SK-N-SH (cell line): ENCODE results near the gene KBTBD3. TPM values are rescaled to one million over a fixed set of nuclear protein-coding genes. Genes with fewer than 3 reads are reported as not detected.

ENCODE experiments used
- CTCF ChIA-PET: fragments of 300-600, 350-600 bp; formaldehyde crosslinking; extraction: SDS; loops from one replicate; lab custom pipeline; 2021; lab: Yijun Ruan, JAX
- POLR2A ChIA-PET: fragments of 350-600 bp; sonication (Branson Sonifier 250); formaldehyde crosslinking; extraction: SDS; loops from one replicate; lab custom pipeline; 2020; ENCODE audit warnings: antibody characterized with exemption, inconsistent platforms; lab: Yijun Ruan, JAX
- DNase-seq: peaks from one replicate; pipeline ENCODE4 v3.0.0; 2012
- H2AFZ ChIP-seq: fragments of 200-600 bp; sonication (generic); 2 replicates; pipeline ENCODE4 v1.8.1; 2016; ENCODE audit warnings: antibody characterized with exemption, mild to moderate bottlenecking, low read depth
- H3F3A ChIP-seq: fragments of 200-600 bp; sonication (generic); replicated peaks from 2 replicates; pipeline ENCODE3; 2016; ENCODE audit warnings: antibody characterized with exemption, mild to moderate bottlenecking; ENCODE audit not compliant: insufficient read depth
- H3K27ac ChIP-seq, 2 experiments: fragments of 200-500 bp in 1 of 2; fragments of 200-600 bp in 1 of 2; sonication (Bioruptor generic) in 1 of 2; sonication (generic), shearing (Covaris generic) in 1 of 2; 2 replicates each; pipeline versions ENCODE4 v1.5.1 to v1.6.1; 2014 to 2016; ENCODE audit warnings: low read depth in 2 of 2, inconsistent platforms in 1 of 2, low read length in 1 of 2, mild to moderate bottlenecking in 1 of 2, mixed read lengths in 1 of 2
- H3K27me3 ChIP-seq: fragments of 200-600 bp; sonication (generic), shearing (Covaris generic); 2 replicates; pipeline ENCODE4 v1.6.1; 2016; ENCODE audit warnings: mixed run types; ENCODE audit not compliant: insufficient read depth
- H3K36me3 ChIP-seq, 2 experiments: fragments of 200-500 bp in 1 of 2; fragments of 200-600 bp in 1 of 2; sonication (Bioruptor generic) in 1 of 2; sonication (generic) in 1 of 2; replicated peaks in 1 of 2; 2 replicates each; pipeline versions ENCODE3 to v1.5.1; 2014 to 2016; ENCODE audit warnings: low read length in 1 of 2, mild to moderate bottlenecking in 1 of 2; ENCODE audit not compliant: insufficient read depth in 2 of 2, control insufficient read depth in 1 of 2
- H3K4me1 ChIP-seq, 2 experiments: fragments of 200-500 bp in 1 of 2; fragments of 200-600 bp in 1 of 2; sonication (Bioruptor generic) in 1 of 2; sonication (generic), shearing (Covaris generic) in 1 of 2; 2 replicates each; pipeline versions ENCODE4 v1.5.1 to v1.6.1; 2014 to 2016; ENCODE audit warnings: low read depth in 1 of 2, low read length in 1 of 2, mixed run types in 1 of 2; ENCODE audit not compliant: insufficient read depth in 2 of 2, control insufficient read depth in 1 of 2
- H3K4me2 ChIP-seq: fragments of 200-600 bp; sonication (generic), shearing (Covaris generic); 2 replicates; pipeline ENCODE4 v1.6.1; 2017; ENCODE audit warnings: mixed run types
- H3K4me3 ChIP-seq, 2 experiments: fragments of 200-500 bp in 1 of 2; fragments of 200-600 bp in 1 of 2; sonication (Bioruptor generic) in 1 of 2; sonication (generic), shearing (Covaris generic) in 1 of 2; 2 replicates each; pipeline versions ENCODE4 v1.5.1 to v1.8.1; 2014 to 2016; ENCODE audit warnings: low read depth in 2 of 2, inconsistent platforms in 1 of 2, low read length in 1 of 2, mild to moderate bottlenecking in 1 of 2, mixed read lengths in 1 of 2, moderate library complexity in 1 of 2
- H3K79me2 ChIP-seq: fragments of 200-600 bp; sonication (generic); 2 replicates; pipeline ENCODE4 v1.8.1; 2017; ENCODE audit warnings: mild to moderate bottlenecking; ENCODE audit not compliant: insufficient read depth
- H3K9ac ChIP-seq: fragments of 200-600 bp; sonication (generic); 2 replicates; pipeline ENCODE4 v1.6.1; 2017; ENCODE audit warnings: mixed run types
- H3K9me2 ChIP-seq: fragments of 200-600 bp; sonication (generic); 2 replicates; pipeline ENCODE4 v1.6.1; 2017; ENCODE audit warnings: mixed run types
- H3K9me3 ChIP-seq: fragments of 200-600 bp; sonication (generic); 2 replicates; pipeline ENCODE4 v1.6.1; 2017; ENCODE audit warnings: mixed run types, mild to moderate bottlenecking, moderate library complexity
- H4K20me1 ChIP-seq: fragments of 200-600 bp; sonication (generic); 2 replicates; pipeline ENCODE4 v1.6.1; 2017; ENCODE audit warnings: mild to moderate bottlenecking, mixed run types; ENCODE audit not compliant: insufficient read depth
- CHD2 ChIP-seq: fragments of 150-350 bp; IDR thresholded peaks from 2 replicates; pipeline ENCODE4 v1.6.1; 2018; ENCODE audit warnings: low read length; ENCODE audit not compliant: partially characterized antibody
- EP300 ChIP-seq, 2 experiments: IDR thresholded peaks; 2 replicates each; pipeline versions ENCODE4 v1.4.0 to v1.6.1; 2012; ENCODE audit warnings: borderline replicate concordance in 1 of 2, low read depth in 1 of 2, low read length in 1 of 2
- EZH2phosphoT487 ChIP-seq: fragments of 200-600 bp; sonication (generic); IDR thresholded peaks from 2 replicates; pipeline ENCODE4 v1.6.1; 2017; ENCODE audit warnings: low read depth, mixed run types, mild to moderate bottlenecking, antibody characterized with exemption, moderate library complexity, borderline replicate concordance
- FOSL2 ChIP-seq: IDR thresholded peaks from 2 replicates; pipeline ENCODE4 v1.4.0; 2012; ENCODE audit warnings: low read depth, mild to moderate bottlenecking, moderate library complexity, borderline replicate concordance
- FOXM1 ChIP-seq: IDR thresholded peaks from 2 replicates; pipeline ENCODE4 v1.4.0; 2012; ENCODE audit warnings: low read depth, mild to moderate bottlenecking
- GATA2 ChIP-seq: sonication (generic); formaldehyde crosslinking; IDR thresholded peaks from 2 replicates; pipeline ENCODE4 v1.5.0; 2020; ENCODE audit warnings: mild to moderate bottlenecking, missing genetic modification reagents
- IRF3 ChIP-seq: fragments of 150-350 bp; IDR thresholded peaks from 2 replicates; pipeline ENCODE4 v1.6.1; 2016; ENCODE audit warnings: mild to moderate bottlenecking, low read depth, low read length
- MAX ChIP-seq: IDR thresholded peaks from 2 replicates; pipeline ENCODE4 v1.4.0; 2012; ENCODE audit warnings: low read depth
- MEF2A ChIP-seq: IDR thresholded peaks from 2 replicates; pipeline ENCODE4 v1.4.0; 2012; ENCODE audit warnings: low read depth, borderline replicate concordance
- NRF1 ChIP-seq: IDR thresholded peaks from 2 replicates; pipeline ENCODE4 v1.6.1; 2012; ENCODE audit warnings: low read depth, mild to moderate bottlenecking, low read length
- REST ChIP-seq: IDR thresholded peaks from 2 replicates; pipeline ENCODE4 v1.6.1; 2012; ENCODE audit warnings: mild to moderate bottlenecking, low read depth, low read length, moderate library complexity
- RFX5 ChIP-seq: IDR thresholded peaks from 2 replicates; pipeline ENCODE4 v1.6.1; 2012; ENCODE audit warnings: mild to moderate bottlenecking, improper control_type of control experiment, low read length
- RXRA ChIP-seq: IDR thresholded peaks from 2 replicates; pipeline ENCODE4 v1.4.0; 2012; ENCODE audit warnings: low read depth, mild to moderate bottlenecking, borderline replicate concordance
- TAF1 ChIP-seq: IDR thresholded peaks from 2 replicates; pipeline ENCODE4 v1.6.1; 2012; ENCODE audit warnings: low read depth, mild to moderate bottlenecking, low read length, moderate library complexity, borderline replicate concordance
- TCF12 ChIP-seq: IDR thresholded peaks from 2 replicates; pipeline ENCODE4 v1.4.0; 2012
- USF1 ChIP-seq: IDR thresholded peaks from 2 replicates; pipeline ENCODE4 v1.4.0; 2012; ENCODE audit warnings: low read depth, borderline replicate concordance
- polyA plus RNA-seq, 3 experiments: library from polyadenylated mRNA; depleted of rRNA; stranded (reverse); fragments of >200 nt; gene quantifications; 2 replicates each; pipeline ENCODE4 v1.2.3, GENCODE V29; 2012

The KBTBD3 gene
- polyA plus RNA-seq, 1 of the 3 experiments (the other 2 are of a cell fraction), result 1.9 TPM

GRCh38 chr11:106061954-106062949 is 14.9 kb downstream of the KBTBD3 start (continued):
- no peak for TF ChIP-seq EZH2phosphoT487
- peak; percentile 77; the same call in 1 of the 2 replicates for TF ChIP-seq TCF12
- TF ChIP-seq RFX5, result no peak
- TF ChIP-seq USF1, result no peak
- no peak for TF ChIP-seq REST
- no peak for TF ChIP-seq NRF1
- no peak for TF ChIP-seq TAF1
- TF ChIP-seq, all 33 proteins: peak for 7

- POLR2A ChIA-PET, result no interaction called here
Measured at GRCh38 chr11:106061249-106061784, 15.8 kb downstream of the KBTBD3 start.

More at GRCh38 chr11:106061249-106061784, 15.8 kb downstream of the KBTBD3 start:
- H3K4me1 ChIP-seq, result no peaks in the 10 kb centered on the region; a peak in 1 of 4 replicates
- no peak overlapping the region for H3K9ac ChIP-seq
- H3F3A ChIP-seq, result no peaks in the 10 kb centered on the region
- H3K4me2 ChIP-seq, result no peak overlapping the region
- no peak overlapping the region for H3K27ac ChIP-seq
- H3K4me3 ChIP-seq, result no peak overlapping the region
- CTCF ChIA-PET, result no interaction called here
- TF ChIP-seq MEF2A (no peak), EP300 (IDR thresholded peaks at IDR 0.05; ENCODE audit: borderline replicate concordance in 1 of 2, low read depth in 1 of 2, low read length in 1 of 2) (no peak), TCF12 (no peak), RXRA (no peak), IRF3 (no peak), TAF1 (no peak), USF1 (no peak), FOSL2 (no peak), FOXM1 (no peak), MAX (no peak), GATA2 (no peak), CHD2 (no peak)
- TF ChIP-seq, all 33 proteins: peak for 0
- DNase-seq, result no peak
- H3K9me2 ChIP-seq, result no peaks in the 10 kb centered on the region
- H3K27me3 ChIP-seq, result no peaks in the 10 kb centered on the region
- H4K20me1 ChIP-seq, result no peaks in the 10 kb centered on the region
- H3K9me3 ChIP-seq, result no peaks in the 10 kb centered on the region
- H2AFZ ChIP-seq, result no peak overlapping the region
- H3K79me2 ChIP-seq, result no peaks in the 10 kb centered on the region; the same call in 1 of the 2 replicates
- H3K36me3 ChIP-seq, result no peaks in the 10 kb centered on the region
